ENCODE results near the gene CDH4.

CDH4 gene

DNA sequence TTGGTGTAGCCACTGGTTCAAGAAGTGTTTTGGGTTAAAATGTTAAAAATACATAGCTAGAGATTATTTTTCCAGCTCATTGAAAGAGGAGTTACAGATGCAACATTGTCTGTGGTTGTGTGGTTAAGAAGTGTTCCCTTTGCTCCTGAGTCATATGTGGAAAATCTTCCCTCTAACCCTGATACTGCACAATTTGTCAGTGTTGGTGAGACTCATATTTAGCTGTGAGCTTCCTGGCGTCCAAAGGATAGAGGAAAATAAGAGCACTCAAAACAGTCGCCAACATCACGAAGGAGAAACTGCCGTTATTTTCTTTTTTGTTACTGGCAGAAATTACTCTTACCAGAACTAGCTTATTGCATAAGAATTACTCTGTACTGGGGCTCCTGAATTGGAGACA is 250.4 kb downstream of the CDH4 start:
- DNase-seq, result no peak

DNA sequence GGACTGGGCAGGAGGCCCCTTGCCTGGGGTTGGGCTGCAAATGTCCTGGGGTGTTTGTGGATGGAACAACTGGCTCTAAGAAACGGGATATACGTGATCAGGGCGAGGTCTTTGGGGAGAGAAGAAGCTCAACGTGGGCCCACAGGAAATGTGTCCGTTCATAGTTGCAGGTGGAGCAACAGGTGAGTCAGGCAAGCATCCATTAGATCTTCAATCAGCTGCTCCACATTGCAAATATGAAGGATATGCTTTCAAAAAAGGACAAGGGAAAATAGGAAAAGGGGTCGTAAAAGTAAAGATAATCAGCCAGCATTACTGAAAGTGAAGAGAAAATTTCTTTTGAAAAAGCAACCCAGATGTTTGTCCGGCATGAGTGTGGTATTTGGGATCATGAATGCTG is 251.0 kb downstream of the CDH4 start:
- no peak for DNase-seq

DNA sequence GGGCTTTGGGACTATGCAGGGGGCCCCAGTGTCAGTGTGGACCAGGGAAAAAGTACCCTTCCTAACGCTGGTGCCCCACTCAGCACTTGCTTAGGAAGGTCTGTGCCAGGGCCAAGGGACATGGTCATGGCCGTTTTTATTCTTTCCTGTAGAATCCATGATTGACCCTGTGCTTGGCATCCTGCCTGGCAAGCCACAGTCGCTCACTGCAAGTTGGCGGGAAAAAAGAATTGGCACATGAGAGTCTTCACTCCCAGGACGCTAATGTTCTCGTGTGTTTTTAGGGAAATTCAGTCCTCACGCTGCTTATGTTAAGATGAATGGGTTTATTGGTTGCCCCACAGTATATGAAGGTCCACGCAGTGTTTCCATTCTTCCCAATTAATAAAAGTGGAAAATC is 253.4 kb downstream of the CDH4 start:
- DNase-seq, result no peak

DNA sequence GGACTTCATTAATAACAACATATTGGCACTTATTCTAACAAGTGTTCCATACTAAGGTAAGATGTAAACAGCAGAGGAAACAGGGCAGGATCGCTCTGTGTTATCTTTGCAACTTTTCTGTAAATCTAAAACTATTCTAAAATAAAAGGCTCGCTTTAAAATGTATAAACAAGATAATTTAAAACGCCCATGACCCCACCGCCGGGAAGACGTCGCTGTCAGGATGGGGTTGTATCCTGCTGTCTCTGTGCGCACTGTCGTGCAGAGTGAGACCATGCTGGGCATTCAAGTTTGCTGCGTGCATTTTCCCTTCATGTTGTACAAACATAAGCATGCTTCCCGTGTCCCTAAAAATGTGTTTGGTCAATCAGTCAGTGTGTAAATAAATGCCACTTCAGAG is 255.7 kb downstream of the CDH4 start:
- no peak for DNase-seq

DNA sequence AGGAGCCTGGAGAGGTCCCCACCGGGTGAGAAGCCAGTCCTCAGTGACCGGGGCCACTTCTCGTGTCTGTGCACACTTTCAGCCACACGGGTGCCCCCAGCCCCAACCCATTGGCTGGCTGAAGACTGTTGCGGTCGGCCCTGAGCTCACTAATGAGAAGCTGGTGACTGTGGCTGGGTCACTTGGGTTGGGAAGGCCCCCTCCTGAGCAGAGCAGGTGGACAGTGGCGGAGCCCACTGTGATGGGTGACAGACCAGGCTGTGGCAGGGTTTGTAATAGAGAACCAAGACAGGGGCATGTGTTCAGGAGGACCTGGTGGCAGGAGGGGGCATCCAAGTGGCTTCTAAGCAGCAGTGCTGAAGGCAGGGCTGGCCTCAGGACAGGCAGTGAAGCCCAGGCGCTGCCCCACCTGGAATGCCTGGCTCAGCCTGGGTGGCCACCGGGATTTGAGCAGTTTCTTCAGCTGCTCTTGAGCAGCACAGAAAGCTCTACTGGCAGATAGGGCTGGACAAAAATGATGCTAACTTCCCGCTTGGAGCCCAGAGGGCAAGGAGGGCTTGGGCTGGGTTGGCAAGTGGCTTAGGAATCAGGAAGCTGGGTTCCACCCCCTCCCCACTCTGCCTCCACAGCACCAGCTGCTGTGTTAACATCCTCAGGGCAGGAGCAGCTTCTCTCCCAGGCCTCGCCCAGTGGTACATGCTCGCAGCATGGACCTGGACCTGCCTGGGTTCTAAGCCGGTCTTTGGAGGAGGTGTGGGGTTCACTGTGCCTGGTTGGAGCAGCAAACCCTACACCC is 256.4 kb downstream of the CDH4 start:
- DNase-seq, result no peak

DNA sequence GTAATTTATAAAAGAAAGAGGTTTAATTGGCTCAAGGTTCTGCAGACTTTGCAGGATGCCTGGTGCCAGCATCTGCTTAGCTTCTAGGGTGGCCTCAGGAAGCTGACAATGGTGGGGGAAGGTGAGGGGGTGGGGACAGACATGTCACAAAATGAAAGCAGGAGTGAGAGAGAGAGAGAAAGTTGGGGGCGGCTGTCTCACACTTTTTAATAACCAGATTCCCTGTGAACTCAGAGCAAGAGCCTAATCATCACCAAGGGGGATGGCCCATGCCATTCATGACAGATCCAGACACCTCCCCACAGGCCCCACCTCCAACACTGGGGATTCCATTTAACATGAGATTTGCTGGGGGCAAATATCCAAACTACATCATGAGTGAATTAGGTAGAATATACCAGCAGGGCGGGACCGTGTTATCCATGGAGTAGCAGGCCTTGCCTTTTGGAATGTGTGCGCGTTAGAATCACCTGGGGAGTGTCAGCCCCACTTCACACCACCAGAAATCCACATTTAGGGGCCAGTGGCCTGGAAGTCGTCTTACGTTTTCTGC is 258.8 kb downstream of the CDH4 start:
- no peak for DNase-seq

DNA sequence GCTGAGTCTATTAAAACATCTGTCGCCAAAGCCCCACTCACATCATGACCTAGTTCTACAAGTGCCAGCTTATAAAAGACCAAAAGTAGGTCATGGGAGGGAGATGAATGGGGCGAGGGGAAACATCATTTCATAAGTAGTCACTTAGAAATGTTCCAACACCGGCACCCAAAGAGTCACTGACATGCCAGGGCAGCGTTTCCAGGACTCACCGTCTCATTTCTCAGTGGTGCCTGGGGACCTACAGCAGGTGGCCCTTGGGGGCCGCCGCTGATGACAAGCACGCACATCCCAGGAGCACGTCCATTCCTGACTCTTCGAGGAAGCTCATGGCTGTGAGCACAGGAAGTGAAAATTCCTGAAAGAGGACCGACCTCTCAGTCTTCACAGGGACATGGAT is 260.4 kb downstream of the CDH4 start:
- no peak for DNase-seq

DNA sequence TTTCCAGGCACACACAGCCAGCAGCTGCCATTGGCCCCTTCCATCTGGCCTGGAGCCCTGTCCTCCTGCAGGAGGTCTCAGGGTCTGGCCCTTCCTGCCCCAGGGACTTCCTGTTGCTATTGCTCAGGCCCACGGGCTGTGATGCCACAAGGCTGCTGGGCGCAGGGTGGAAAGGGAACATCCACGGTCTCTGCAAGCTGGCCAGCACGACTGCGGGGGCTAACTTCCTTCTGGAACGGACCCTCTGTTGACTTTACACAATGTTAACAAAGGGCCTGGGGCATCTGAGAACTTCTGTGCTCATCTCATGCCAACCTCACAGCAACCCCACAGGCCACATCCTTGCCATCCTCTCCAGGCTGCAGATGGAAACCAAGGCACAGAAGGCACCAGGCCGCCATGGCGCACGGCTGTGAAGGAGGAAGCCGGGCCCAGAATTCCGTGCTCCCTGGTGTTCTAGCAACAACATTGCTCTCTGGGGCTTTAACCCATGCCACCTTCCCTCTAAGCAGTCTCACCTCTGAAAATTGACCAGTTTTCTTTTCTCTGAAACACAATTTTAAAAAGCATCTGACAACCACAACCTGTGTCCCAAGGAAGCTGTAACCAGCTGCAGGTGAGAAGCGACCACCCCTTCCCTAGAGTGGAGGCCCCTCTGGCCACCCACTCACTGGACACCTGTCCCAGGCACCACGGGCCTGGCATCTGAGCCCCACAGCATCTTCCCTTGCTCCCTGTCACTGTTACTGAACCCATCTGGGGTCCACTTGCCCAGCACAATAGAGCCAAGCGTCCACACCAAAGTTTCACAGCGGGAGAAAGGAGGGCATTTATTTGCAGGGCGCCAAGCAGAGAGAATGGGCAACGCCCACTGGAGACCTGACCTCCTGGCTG is 261.3 kb downstream of the CDH4 start:
- DNase-seq, result no peak

DNA sequence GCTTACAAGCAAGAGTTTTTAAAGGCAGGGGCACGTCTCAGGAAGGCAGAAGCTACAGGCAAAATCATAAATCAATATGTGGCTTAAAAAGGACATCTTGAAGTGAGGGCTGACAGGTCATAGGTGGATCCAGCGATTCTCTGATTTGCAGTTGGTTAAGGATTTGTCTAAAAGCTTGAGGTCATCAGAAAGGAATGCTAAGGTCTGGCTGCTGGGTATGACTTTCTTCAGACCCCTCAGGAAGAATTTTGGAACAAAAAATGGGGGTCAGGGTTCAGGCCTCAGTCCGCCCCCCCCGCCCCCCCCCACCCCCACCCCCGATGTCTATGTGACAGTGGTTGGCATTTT is 261.9 kb downstream of the CDH4 start:
- DNase-seq, result no peak

DNA sequence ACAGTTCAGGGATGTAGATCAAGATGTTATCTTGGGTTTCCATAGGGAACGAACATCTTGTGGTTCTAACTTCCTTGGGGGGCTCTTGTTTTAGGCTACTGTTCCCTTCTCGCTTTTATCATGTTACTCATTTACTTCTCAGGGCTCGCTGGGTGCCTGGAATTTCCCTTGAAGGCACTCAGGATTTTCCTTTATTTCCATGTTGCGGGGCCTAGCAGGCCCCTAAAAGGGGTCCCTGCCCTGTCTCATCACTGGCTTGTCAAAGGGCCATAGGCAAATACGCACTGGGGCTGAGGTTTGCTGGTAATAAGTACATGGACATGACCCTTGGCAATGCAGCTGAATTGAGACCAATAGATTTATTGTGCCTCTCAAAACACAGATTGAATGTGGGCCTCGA is 262.3 kb downstream of the CDH4 start:
- DNase-seq, result no peak

DNA sequence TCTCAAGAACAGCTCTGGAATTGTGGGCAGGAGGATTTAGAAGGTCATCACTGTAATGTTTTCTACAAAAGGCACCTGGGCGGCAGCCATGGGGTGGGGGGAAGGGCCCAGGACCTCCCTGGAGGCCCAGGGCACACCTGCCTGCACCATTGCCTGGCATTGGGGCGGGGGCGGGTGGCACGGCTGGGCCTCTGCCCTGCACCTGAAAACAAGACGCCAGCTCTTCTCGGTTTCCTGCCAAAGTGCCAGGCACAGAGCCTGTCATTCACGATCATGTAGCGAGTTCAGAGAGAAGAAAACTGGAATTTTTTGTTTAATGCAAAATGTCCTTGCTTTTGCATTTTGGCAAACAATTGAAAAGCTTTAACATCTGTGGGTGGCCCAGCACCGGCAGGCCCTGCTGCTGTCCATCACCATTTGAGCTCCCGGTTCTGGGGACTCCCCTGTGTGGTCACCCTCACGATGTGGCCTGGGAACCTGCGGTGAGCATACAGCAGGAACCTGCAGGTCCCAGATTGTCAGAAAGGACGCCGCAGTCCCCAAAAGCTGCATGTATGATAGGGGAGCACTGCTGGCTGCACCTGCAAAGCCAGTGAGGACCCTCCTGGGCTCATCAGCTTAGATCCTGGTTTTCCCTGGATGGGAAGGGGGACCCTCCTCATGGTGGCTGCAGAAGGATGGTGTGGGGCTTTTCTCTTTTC is 262.9 kb downstream of the CDH4 start:
- no peak for DNase-seq

DNA sequence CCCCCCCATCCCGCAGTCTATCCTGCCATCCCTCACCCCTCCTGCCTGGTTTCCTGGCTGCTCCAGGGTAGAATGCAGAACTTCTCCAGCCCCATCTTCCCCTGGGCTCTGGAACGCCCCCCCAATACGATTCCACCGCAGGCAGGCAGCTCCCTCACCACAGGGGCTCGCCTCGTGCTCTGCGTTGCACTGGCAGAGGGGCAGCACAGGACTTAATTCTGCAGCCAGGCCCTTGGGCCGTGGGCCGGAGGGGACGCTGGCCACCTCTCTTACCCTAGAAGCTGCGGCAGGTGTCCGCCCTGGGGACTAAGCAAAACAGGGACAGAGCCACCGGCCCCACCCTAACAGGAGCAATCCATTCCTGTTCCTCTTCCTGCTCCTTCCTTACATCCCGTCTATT is 263.9 kb downstream of the CDH4 start:
- no peak for DNase-seq

DNA sequence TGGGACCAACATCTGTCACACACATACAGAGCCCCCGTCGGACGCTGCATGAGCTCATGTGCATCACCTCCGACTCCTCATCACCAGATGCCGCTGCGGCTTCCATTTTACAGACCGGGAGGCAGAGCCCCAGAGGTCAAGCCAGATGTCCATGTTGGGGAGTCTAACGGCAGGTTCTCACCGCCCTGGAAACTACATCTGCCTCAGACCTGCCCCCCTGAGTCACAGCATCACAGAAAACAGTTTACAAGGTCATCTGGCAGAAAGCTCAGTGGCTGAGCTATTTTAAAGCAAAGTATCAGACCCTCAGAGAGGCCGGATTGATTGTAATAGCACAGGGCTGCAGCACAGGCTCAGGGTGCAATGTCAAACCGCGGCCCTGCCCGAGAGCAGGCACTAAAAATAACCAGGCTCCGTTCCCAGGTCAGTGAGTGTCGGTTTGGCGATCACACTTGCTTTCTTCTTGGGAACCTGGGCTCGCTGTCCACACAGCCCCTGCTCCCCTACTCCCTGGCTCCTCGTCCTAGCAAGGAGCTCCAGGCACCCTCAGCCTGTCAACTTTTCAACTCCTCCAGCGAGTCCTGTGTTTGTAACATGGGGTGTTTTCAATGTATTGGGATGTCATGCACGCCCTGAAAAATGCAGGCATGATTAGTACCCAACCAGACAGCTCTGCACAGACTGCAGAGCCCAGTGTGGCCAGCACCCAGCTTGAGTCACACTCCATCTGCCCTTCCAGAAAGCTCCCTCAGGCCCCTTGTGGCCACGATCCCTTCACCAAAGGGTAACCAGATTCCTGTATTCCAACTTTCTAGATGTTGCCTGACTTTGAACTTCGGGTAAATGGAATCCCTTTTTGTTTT is 264.5 kb downstream of the CDH4 start:
- no peak for DNase-seq

DNA sequence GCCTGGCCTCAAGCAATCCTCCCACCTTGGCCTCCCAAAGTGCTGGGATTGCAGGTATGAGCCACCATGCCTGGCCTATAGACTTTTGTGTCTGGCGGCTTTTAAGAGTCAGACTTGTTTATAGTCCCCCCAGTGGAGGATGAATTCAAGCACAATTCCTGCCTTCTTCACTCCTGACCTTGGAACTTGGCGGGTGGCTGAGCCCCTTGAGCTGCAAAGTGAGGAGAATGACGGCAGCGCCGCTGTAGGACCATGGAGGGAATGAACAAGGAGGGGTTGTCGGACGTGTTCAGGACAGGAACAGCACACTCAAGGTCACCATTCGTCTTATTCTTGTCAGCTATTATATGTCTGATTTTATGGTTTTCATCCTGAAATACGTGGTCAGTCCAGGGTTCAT is 265.4 kb downstream of the CDH4 start:
- no peak for DNase-seq

DNA sequence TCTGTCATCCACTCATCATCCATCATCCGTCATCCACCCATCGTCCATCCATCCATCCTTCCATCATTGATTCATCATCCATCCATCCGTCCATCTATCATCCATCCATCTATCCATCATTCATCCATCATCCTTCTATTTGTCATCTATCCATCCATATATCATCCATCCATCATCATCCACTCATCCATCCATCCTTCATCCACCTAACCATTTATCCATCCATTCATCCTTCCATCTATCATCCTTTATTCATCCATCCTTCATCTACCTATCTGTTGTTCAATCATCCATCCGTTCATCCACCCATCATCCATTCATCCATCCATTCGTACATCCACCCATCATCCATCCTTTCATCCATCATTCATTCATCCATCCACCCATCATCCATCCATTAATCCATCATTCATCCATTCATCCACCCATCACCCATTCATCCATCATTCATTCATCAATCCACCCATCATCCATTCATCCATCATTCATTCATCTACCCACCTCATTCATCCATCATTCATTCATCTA is 266.4 kb downstream of the CDH4 start:
- DNase-seq, result no peak

DNA sequence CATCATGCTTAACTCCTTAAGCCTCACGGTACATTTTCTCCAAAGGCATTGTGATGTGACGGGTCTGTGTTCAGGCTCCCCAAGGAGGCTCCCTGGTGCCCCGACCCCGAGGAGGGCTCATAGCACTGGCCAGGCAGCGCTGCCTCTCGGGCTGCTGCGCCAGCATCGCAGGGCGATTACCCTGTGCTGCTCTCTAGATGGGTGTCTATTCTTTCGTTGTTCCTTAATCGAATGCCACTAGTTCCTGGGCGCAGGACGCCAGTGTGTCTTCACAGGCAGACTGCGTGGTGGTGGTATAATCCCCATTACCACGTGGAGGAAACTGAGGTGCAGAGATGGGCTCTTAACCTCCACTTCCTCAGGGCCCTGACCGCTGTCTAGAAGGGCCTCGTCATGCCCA is 267.4 kb downstream of the CDH4 start:
- DNase-seq, result no peak

DNA sequence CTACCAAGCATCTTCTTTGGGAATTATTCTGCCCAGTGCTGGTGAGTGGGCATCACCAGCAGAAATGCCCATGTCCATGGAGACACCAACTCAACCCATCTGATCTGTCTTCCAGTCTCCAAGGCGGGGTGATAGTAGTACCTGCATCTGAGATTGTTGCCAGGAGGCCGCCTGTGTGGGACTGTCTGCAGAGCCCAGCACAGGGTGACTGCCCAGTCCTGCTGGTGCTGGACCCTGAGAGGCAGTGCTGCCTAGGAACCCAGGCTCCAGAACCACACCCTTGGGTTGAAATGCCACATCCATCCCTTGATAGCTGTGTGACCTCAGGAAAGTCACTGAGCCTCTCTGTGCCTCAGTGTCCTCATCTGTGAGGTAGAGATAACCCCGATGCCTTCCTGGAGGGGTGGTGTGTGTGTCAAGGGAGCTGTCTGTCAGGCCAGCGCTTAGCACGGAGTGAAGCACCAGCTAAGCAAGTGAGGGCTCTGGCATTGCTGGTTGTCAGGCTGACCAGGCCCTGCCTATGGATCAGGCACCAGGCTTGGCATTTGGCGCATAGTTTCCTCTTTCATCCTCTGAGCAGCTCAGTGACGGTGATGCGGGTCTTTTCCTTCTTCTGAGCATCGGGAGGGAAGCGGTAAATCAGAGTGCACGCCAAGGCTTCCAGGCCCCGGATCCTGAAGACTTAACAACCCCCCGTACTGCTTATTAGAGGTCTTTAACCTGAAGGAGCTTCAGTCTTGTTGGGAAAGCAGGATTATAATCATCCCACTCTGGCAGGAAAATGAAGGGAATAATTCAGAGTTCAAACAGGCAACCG is 268.2 kb downstream of the CDH4 start:
- no peak for DNase-seq

DNA sequence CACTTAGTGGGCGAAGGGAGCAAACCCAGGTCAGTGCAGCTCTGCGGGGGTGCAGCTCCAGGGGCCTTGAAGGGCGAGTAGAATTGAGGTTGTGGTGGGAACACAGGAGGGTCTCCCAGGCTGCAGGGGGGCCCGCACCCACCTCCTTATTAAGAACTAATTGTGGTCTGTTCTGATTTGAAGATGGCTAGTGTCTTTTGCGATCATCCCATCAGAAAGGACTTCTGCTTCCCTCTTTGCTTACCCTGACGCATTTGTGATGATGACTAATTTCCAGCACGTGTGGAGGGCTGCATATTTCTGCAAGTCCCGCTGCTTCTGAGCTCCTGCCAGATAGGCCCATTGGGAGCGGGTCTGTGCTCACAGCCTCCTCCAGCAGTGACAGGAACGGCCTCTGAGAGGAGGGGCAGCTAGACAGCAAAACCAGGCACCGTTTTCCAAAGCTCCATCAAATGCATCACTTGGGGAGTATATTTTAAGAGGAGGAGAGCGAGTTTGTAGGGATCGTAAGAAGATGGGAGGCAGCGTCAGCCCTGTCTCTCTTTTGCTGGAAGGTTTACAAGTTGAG is 268.9 kb downstream of the CDH4 start:
- no peak for DNase-seq

DNA sequence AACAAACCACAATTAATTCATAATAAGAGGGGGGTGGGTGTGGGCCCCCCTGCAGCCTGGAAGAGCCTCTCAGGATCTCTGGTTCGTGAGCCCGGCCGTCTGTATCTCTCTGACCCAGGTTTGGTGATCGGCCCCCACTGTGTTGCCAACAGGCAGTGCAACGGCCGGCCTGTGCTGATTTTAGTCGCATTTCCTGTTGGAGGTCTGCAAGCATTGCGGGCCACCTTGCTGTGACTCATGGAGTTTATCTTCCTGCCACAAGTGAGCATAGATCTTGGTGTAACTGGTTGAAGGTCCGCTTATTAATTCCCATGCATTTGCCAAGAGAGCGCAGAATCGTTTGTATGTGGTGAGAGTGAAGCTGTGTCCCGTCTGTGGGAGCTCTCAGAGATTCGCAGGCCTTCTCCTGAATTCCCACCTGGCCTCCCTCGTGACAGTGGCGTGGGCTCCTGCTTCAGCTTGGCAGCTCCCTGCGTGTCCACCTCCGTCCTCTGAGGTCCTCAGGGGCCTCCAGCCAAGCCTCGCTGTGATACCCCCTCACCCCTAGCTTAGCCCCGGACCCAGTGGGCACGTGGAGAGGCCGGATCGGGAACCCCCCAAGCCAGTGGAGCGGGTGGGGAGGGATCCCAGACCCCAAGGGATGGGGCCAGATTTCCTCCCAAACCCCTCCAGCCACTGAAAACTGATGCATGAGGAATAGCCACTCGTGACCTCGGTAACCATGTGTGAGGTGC is 269.8 kb downstream of the CDH4 start:
- peak; percentile 59 for DNase-seq

DNA sequence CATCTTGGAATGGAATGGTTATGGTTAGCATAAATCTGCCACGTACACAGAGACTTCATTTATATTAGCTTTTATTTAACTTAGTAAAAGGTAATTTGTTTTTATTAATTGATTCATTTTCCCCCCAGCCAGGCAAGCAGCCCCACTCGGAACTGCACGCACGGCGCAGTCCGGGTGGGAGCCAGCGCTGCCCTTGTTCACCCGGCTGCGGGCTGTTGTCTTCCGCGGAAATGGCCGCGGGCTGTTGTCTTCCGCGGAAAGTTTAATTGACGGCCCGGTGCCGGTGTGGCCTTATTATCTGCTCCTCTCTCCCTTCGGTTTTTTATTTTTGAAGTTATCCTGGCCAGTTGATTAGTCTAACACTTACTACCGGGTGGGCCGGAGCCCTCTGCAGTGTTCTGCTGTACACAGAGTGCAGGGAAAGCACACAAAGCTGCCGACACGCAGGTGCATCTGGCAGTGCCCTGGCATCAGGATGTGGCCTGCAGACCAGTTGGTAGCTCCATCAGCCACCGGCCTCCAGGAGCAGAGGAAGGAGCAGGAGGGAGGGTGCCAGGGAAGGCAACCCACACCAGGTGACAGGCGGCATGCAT is 270.5 kb downstream of the CDH4 start:
- no peak for DNase-seq

Measured in hematopoietic multipotent progenitor cell treated with erythropoietin and hydrocortisone succinate and interleukin-3 and kit ligand, for 6 days (in vitro differentiated cells).